ENCODE data around the gene CACNG1.

CACNG1 gene

DNA sequence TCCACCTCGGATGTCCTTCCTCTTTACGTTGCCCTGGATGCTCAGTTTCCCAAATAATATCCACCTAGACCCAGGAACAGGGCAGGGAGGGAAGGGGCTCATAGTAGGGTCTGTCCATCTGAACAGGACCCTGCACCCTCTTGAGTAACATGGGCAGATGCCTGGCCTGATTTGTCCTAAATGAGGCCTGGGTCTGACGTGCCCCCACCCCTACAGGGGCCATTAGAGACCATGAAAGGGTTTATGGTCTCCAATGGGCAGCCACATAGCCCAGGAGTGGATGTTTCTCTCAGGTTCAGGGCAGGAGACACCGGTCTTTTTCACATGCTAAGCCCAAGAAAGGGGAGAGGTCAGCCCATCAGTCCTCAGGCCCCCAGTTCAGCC lies 6.8 kb downstream of the CACNG1 start:
- no peak overlapping the region for H3K4me3 ChIP-seq (ENCODE audit: low read depth, low read length)

DNA sequence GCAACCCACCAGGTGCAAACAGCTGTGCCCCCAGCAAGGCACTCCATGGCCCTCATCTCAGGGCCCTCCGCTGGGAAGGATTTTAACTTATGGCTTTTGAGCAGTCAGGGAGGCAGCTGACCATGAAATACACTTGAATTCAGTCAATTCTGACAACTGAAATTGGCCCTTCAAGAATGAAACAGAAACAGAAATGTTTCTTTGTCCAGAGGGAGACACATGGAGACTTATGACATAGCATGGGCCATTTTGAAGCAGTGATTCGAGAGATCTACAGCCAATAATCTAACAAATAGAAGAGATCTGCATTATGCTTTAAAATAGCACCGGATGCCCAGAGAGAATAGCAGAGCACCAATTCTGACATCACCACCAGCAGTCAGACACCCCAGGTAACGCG lies 7.5 kb downstream of the CACNG1 start:
- H3K4me3 ChIP-seq (ENCODE audit: low read depth, low read length) = no peak overlapping the region

DNA sequence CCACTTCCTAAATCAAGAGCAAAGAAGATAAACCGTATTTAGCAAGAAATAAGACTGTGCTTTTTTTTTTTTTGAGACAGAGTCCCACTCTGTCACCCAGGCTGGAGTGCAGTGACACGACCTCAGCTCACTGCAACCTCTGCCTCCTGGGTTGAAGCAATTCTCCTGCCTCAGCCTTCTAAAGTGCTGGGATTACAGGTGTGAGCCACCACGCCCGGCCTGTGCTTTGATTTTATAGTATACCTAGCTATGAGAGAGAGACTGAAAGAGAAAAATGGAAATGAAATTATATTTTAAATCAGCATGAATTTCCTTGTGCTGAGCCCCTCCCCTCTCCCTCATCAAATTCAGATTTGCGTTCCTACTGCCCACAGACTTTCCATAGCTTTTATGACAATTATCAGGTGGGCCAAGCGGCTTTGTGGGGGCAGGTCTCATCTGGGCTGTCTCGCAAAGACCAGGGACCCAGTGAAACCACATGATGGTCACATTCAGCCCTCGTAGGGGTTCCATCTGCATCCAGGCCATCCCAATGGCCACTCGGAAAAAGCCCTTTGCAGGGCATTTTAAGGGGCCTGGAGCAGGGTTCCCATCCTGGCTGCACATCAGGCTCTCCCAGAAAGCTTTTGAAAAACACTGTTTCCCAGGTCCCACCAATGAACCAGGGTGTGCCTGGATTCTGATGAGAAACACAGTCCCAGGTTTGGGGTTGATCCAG lies 8.5 kb downstream of the CACNG1 start:
- no peak overlapping the region for H3K4me3 ChIP-seq (ENCODE audit: low read depth, low read length)

DNA sequence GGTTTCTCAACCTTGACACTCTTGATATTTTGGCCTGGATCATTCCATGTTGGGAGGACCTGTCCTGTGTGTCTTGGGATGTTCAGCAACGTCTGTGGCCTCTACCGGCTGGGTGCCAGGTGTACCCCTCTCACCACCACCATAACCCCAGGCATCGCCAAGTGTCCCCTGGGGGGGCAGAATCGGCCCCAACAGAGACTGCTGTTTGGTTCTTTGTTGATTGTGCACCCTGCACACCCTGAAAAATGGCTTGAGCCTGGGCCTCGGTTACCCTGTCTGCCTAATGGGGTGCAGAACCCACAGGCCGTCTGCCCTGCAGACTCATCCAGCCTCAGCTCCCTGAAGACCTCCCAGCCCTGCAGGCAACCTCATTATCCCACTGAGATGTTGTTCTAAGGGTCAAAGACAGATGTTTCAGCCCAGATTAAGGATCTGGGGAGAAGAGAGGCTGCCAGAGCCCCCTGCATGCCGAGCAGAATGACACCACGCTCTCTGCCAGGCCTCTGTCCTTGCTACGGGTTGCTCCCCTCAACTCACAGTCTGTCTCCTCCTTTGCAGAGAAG lies 9.2 kb downstream of the CACNG1 start:
- no peak overlapping the region for H3K4me3 ChIP-seq (ENCODE audit: low read depth, low read length)

DNA sequence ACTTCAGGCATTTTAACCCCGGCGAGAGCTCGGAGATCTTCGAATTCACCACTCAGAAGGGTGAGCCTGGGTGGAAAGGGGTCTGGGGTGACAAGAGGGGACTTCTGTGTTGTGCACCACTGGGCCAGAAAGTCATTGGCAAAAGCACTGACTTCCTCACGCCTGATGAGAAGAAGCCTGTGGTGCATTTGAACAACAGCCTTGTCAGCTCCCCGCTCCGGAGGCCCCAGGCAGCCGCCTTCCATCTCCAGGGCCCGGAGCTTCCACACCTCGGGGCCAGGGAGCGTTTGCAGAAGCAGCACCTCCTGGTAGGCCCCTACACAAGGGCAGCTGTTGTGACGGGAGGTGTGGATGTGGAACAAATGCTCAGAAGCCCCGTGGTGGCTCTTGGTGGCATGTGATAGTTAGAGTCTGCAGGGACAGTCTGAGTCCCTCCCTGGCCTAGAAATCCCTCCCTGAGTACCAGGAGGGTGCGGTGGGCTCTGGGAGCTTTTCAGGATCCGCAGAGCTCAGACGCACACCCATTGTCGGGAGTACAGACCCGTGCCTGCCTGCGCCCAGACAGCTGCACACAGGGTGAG lies 9.7 kb downstream of the CACNG1 start:
- no peak overlapping the region for H3K4me3 ChIP-seq (ENCODE audit: low read depth, low read length)

DNA sequence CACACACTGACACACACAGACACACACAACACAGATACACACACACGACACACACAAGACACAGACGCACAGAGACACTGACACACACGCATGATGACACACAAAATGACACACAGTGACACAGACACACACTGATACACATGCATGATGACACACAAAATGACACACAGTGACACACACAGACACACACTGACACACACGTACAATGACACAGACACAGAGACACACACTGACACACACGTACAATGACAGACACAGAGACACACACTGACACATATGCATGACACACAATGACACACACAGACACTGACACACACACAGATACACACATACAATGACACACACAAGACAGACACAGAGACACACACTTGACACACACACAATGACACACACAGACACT lies 10.3 kb downstream of the CACNG1 start:
- H3K4me3 ChIP-seq (ENCODE audit: low read depth, low read length) = no peak overlapping the region

DNA sequence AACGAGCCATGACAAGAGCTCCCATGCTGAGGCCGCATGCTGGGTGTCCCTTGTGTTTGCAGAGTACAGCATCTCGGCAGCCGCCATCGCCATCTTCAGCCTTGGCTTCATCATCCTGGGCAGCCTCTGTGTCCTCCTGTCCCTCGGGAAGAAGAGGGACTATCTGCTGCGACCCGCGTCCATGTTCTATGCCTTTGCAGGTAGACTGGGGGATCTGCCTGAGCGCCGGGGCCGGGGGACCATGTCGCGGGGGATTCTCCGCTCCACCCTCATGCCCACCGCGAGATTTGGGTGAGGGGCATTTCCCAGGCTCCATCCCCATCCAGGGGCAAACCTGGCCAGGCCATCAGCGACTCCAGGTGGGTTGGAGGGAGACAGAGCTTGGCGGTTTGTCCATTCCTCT lies 10.7 kb downstream of the CACNG1 start:
- no peak overlapping the region for H3K4me3 ChIP-seq (ENCODE audit: low read depth, low read length)

DNA sequence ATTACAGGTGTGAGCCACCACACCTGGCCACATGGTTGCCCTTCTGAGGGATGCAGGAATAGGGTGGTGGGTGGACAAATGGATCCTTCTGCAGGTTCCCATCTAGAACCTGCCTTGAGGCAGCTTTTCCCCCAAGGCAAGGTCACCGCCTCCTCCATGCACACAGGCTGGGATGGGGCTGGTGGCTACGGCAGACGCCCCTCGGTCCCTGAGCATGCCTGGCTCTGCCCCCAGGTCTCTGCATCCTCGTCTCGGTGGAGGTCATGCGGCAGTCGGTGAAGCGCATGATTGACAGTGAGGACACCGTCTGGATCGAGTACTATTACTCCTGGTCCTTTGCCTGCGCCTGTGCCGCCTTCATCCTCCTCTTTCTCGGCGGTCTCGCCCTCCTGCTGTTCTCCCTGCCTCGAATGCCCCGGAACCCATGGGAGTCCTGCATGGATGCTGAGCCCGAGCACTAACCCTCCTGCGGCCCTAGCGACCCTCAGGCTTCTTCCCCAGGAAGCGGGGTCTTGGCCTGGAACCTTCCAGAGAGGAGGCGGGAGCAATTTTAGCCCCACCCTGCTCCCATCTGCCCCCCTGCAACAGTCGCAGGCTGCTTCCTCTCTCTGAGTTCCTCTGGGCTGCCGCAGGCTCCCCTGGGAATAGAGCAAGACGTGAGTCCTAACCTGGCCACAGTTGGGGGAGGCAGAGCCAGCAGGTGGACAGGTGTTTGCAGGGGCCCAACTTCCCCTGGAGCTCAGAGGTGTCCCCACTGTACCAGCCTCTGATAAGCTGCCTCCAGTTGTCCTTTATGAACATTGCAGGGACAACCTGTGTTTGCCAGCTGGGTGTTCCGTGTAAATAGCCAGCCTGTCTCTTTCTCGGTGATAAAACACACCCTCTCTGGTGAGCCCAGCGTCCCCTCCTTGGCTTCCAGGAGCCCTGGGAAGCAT lies 11.7 kb downstream of the CACNG1 start:
- no peak overlapping the region for H3K4me3 ChIP-seq (ENCODE audit: low read depth, low read length)

DNA sequence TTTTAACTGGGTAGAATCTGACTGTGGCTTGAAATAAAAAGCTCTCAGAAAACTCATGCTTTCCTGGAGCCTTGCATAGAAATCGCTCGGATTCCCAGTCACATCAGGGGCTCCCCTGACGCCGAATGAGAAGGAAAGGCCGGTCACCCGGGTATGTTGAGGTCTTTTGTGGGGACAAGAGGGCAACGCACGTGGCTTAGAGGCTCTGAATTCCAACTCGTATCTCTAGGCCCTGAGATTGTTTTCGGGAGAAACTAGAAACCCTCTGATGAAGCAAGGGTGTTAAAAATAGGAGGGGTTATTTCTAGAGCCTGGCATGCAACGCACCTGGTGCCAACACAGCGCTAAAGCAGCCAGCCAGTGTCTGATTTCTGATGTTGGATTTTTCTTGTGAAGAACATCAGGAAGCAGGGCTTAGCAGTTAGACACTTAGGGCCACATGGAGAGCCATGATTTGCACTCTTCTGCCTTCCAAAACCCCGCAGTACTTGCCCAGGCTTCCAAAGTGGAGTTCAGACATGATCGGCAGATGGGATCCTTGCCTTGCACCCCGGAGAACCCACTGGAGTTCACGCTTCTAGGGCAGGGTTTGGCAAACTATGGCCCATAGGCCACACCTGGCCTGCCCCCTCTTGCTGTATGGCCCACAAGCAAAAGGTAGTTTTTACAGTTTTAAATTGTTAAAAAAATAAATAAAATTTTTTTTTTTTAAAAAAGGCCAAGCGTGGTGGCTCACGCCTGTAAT lies 12.6 kb downstream of the CACNG1 start:
- H3K4me3 ChIP-seq (ENCODE audit: low read depth, low read length) = no peak overlapping the region

DNA sequence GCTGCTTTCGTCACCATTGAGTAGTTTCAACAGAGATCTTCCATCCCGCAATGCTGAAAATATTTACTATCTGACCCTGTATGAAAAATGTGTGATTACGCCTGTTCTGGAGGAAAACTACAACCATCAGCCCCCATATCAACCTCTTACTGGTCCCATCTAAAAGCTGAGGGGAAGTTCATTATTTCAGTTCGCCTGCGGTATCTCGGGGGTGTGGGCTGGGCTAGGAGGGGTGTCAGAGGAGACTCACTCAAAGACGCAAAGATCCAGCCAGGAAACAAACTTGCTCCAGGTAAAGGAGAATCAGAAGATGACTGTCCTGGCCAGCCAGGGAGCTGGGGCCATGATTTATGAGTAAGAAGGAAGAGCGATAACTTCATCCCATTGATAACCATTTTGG lies 13.7 kb downstream of the CACNG1 start:
- no peak overlapping the region for H3K4me3 ChIP-seq (ENCODE audit: low read depth, low read length)

DNA sequence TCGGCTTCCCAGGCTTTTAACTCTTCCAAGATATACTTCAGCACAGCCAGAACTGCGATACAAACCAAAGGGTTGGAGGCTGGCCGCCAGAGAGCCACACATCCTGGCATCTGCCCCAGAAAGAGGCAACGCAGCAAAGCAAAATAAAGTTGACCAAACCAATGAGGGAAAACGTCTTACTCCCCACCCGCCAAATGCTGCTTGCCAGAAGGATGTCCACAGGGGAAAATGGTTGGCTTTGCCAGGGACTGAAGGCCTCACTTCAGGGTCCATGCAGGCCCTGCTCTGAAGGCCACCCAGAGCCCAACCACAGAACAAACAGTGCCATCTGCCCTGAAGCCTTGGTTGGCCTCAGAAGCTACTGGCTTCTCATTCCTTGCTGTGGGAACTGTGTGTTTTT lies 15.0 kb downstream of the CACNG1 start:
- no peak overlapping the region for H3K4me3 ChIP-seq (ENCODE audit: low read depth, low read length)

DNA sequence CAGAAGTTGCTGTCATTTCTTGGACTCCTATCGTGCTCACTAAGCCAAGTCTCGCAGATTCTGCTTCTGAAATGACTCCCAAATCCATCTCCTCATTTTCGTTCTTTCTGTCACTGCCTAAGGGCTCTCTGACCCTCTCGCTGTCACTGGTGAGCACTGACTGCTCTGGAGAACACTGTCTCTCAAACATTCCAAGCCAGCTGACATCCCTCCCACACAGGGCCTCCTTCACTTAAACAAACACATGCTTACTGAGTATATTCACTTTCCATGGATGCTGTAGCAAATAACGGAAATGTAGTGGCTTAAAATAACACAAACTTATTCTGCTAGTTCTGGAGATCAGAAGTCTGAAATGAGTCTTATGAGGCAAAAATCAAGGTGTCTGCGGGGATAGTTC lies 18.8 kb downstream of the CACNG1 start:
- no peak overlapping the region for H3K4me3 ChIP-seq (ENCODE audit: low read depth, low read length)

DNA sequence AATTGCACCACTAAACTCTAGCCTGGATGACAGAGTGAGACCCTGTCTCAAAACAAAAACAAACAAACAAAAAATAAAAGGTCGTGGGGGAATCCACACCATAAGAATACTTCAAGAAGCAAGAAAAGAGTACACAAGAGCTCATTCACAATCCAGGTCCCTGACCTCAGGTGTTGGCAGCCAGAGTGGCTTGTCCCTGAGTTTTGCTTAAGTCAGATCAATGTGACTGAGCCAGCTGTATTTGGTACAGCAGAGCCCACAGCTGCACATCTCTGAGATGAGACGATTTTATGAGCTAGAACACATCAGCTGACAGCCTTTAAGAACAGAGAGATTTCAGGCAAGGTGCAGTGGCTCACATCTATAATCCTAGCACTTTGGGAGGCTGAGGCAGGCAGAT lies 22.4 kb downstream of the CACNG1 start:
- no peak overlapping the region for H3K4me3 ChIP-seq (ENCODE audit: low read depth, low read length)

DNA sequence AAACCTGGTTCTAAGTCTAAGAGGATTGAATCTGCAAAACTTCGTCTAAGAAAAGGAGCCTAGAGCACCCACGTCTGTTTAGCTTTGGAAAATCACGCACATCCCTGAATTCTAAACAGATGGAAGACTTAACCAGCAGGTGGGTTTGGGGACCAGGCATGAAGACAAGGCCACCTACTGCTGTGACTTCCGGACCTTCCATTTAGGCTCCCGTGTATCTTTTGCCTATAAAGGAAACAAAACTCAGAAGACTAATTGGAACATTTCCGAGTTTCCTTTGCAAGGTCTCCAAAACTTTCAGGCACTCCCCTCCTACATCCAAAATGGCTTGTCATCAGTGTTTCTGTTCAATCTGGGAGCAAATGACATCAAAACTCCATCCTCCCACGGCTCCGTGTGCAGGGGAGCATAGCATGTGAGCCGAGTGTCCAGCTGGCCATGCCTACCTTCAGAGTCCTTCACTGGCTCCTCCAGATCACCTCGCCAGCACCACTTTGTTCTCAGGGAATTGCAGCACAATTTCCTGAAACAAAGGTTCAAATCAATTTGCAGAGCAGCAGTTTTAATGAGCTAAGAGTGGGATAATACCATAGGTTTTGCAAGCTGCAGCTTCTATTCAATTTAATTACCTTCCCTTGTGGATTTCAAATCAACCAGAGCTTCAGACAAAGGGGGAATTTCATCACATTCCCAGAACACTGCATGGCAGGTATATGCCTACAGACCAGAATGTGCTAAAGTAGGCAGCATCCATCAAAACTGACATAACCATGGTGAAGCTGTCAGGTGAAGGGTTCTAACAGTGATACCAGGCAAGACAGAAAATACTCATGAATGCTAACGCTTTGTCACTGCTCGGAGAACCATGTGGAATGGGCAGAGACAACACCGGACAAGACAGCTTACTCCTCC lies 23.5 kb downstream of the CACNG1 start:
- no peak overlapping the region for H3K4me3 ChIP-seq (ENCODE audit: low read depth, low read length)

DNA sequence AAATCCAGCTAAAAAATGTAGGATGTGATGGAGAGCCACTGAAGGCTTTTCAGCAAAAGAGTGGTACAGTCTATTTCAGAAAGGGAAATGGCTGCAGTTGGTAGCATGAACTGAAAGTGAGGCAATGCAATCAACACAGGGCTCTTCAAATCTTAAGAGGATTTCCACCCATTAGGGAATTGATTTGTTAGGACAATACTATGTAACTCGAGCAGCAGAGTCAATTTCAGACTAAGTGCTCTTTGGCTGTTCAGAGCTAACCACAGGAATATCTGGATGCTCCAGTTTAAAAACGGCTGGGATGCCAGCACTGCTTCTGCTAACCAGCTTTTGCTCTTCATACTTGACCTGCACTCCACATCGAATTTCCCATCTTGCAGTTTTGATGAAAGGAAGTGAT lies 24.6 kb downstream of the CACNG1 start:
- H3K4me3 ChIP-seq (ENCODE audit: low read depth, low read length) = no peak overlapping the region

DNA sequence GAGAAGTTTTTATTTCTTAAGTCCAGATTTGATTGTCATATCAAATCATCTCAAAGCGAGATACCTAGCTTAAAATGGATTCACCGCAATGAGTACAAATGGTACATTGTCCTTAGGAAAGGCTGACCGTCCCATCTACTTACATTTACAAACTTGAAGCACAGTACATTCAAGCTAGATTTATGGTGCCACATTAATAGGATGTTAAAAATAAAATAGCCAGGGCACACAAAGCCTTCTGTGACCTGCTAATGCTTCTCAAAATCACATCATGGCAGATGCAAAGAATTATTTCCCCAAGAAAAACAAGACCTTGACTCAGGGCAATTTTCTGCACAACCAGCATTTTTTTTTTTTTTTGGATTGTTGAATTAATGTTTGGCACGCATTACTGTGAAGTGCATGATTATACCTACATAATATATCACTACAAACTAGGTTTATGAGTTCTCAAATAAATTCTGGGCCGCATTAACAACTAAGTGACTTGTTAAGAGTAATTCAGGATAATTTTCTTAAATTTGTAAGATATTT lies 25.3 kb downstream of the CACNG1 start:
- H3K4me3 ChIP-seq (ENCODE audit: low read depth, low read length) = no peak overlapping the region

DNA sequence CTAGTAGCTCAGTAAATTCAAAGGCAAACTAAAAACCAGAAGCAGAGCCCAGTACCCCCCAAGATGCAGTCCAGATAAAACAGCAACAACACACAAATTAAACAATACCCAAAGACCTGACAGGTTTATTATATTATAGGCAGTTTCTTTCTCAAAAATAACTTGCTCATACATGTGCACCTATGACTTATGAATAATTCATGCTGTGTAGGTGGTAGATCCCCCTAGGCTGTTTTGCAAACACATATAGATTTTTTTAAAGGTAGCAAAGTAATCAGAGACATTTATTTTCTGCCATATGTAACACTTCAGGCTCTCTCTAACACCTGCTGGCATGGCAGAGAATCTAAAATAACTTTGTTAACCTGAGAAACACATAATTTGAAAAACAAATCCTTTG lies 27.2 kb downstream of the CACNG1 start:
- no peak overlapping the region for H3K4me3 ChIP-seq (ENCODE audit: low read depth, low read length)

DNA sequence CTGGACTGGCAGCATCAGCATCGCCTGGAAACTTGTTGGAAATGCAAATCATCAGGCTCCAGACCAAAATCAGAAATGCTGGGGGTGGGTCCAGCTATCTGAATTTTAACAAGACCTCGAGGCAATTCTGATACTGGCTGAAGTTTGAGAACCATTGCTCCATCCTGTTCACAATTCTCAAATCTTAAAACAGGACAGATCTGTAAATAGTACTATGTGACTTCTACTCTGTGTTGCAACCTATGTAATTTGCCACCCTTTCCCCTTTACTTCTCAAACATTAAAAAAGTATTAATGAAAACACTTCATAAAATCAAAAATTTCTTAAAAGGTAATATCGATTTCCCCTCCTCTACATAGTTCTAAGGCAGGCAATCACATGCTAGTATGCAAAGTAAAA lies 28.5 kb downstream of the CACNG1 start:
- no peak overlapping the region for H3K4me3 ChIP-seq (ENCODE audit: low read depth, low read length)

DNA sequence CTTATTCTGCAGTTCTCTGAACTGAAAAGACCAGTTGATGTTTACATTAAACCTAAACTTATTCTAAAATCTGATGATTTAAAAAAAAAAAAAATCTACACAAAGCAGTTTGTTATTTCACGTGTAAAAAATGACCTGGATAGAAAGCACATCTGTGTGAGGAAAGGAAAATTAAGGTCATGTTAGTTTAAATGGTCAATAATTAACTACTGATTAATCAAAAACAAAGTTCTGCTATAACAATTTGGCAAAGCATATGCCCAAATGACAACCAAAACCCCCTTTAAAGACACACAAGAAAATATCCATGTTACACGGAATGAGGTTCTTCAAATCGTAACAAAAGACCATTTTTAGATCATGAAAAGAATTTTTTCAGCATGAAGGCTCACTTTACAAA lies 30.4 kb downstream of the CACNG1 start:
- no peak overlapping the region for H3K4me3 ChIP-seq (ENCODE audit: low read depth, low read length)

DNA sequence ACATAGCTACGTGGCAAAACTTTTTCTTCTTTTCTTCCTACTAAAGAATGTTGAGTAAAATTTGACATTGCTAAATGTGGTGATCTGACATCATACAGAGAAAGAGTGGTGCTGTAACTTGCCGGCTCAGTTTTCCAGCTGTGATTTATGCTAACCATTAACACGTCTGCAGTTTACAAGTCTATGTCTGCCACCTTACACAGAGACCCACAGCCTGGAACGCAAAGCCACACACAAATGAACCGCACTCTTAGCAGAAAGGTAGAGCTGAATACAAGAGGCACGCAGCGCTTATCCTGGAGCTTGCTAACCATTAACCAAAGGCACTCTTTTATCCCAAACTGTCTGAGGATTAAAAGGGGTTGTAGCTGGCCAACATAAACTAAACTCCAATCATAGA lies 31.9 kb downstream of the CACNG1 start:
- H3K4me3 ChIP-seq (ENCODE audit: low read depth, low read length) = no peak overlapping the region
